K562 (cell line): ENCODE results near the gene MAPKAPK3. TPM values are rescaled to one million over a fixed set of nuclear protein-coding genes. Genes with fewer than 3 reads are reported as not detected.

Experiments used
- CHD1 ChIP-seq: fragments of 200-600 bp; sonication (generic); IDR thresholded peaks from one replicate; pipeline ENCODE4 v1.6.1; 2012; ENCODE audit warnings: mild to moderate bottlenecking, moderate library complexity, low read length, inconsistent platforms
- NR3C1 ChIP-seq: sonication (generic); formaldehyde crosslinking; IDR thresholded peaks from 2 replicates; pipeline ENCODE4 v1.8.1; 2022; ENCODE audit warnings: missing genetic modification reagents
- PPARD ChIP-seq: fragments of 250-450 bp; sonication (Bioruptor Pico); IDR thresholded peaks from 2 replicates; pipeline ENCODE4 v1.8.0; 2022; ENCODE audit warnings: inconsistent platforms, mild to moderate bottlenecking, moderate library complexity
- RBM17 ChIP-seq: fragments of 200-400 bp; formaldehyde crosslinking; IDR thresholded peaks from 2 replicates; pipeline ENCODE4 v1.6.1; 2017; ENCODE audit warnings: low read depth, mild to moderate bottlenecking, low read length, borderline replicate concordance
- SIN3A ChIP-seq, 2 experiments: fragments of 150-350 bp in 1 of 2; IDR thresholded peaks; 2 replicates each; pipeline ENCODE4 v1.6.1; 2011 to 2016; ENCODE audit warnings: borderline replicate concordance in 2 of 2, low read depth in 2 of 2, low read length in 2 of 2, mild to moderate bottlenecking in 2 of 2, moderate library complexity in 2 of 2; ENCODE audit not compliant: control insufficient read depth in 1 of 2
- SIRT6 ChIP-seq: IDR thresholded peaks from one replicate; pipeline ENCODE4 v1.6.1; 2012; ENCODE audit warnings: low read depth, mild to moderate bottlenecking, control low read depth, inconsistent platforms, low read length, moderate library complexity
- SMAD3 ChIP-seq: fragments of 450-650 bp; formaldehyde crosslinking; conservative IDR thresholded peaks from 2 replicates; pipeline ENCODE4 v1.4.0; 2020; ENCODE audit warnings: mild to moderate bottlenecking
- SMAD4 ChIP-seq: fragments of 250-450 bp; sonication (Bioruptor Pico); conservative IDR thresholded peaks from 2 replicates; pipeline ENCODE4 v1.8.0; 2021; ENCODE audit warnings: inconsistent platforms, mild to moderate bottlenecking, moderate library complexity
- SRF ChIP-seq, 2 experiments: fragments of 250-450, 450-650 bp in 1 of 2; sonication (Bioruptor Pico) in 1 of 2; sonication (generic) in 1 of 2; formaldehyde crosslinking; IDR thresholded peaks; 2 replicates each; pipeline versions ENCODE4 v1.5.0 to v1.5.1; 2020 to 2022; ENCODE audit warnings: mild to moderate bottlenecking in 1 of 2, missing genetic modification reagents in 1 of 2
- XRCC5 ChIP-seq: fragments of 200-400 bp; formaldehyde crosslinking; IDR thresholded peaks from 2 replicates; pipeline ENCODE4 v1.6.1; 2017; ENCODE audit warnings: low read depth, mild to moderate bottlenecking, low read length
- YY1 ChIP-seq, 3 experiments: IDR thresholded peaks; 2 replicates each; pipeline ENCODE4 v1.6.1; 2011; ENCODE audit warnings: low read length in 2 of 3, mild to moderate bottlenecking in 2 of 3, moderate library complexity in 2 of 3, borderline replicate concordance in 1 of 3, control low read depth in 1 of 3, low read depth in 1 of 3; ENCODE audit not compliant: insufficient read depth in 3 of 3, insufficient replicate concordance in 2 of 3, control insufficient read depth in 1 of 3, insufficient read length in 1 of 3; ENCODE audit errors: extremely low read depth in 1 of 3
- ZEB2 ChIP-seq: fragments of 450-650 bp; IDR thresholded peaks from 2 replicates; pipeline ENCODE4 v1.6.1; 2016
- polyA plus RNA-seq, 8 experiments: library from polyadenylated mRNA; depleted of rRNA in 4 of 8; stranded (reverse) in 5 of 8; unstranded in 3 of 8; fragments of >200 nt; fragmentation: Nextera tagmentation in 2 of 8; fragmentation: Illumina TruSeq in 1 of 8; extraction: Ambion mirVana in 2 of 8; extraction: Trizol in 1 of 8; gene quantifications; 2 replicates each; pipeline versions ENCODE4 v1.2.1 to v1.2.3, GENCODE V29; 2011 to 2014; ENCODE audit warnings: inconsistent platforms in 1 of 8, missing spikeins in 1 of 8
- total RNA-seq, 7 experiments: library from RNA; depleted of rRNA in 6 of 7; stranded (reverse); fragments of >200 nt in 6 of 7; fragmentation: Illumina TruSeq in 2 of 7; extraction: Trizol in 2 of 7; gene quantifications; 2 replicates each; pipeline versions ENCODE4 v1.2.1 to v1.2.3, GENCODE V29; 2011 to 2021; ENCODE audit warnings: low replicate concordance in 1 of 7
- TF ChIP-seq, protein P1 (sequence below): sonication (generic); formaldehyde crosslinking; IDR thresholded peaks from 2 replicates; pipeline ENCODE4 v1.8.0; 2022; ENCODE audit warnings: mild to moderate bottlenecking, missing genetic modification reagents
- TF ChIP-seq, protein P2 (sequence below), 2 experiments: IDR thresholded peaks; 2 replicates each; pipeline ENCODE4 v1.6.1; 2012; ENCODE audit warnings: improper control_type of control experiment in 2 of 2, low read depth in 2 of 2, low read length in 2 of 2, borderline replicate concordance in 1 of 2
- TF ChIP-seq, protein P3 (sequence below), 2 experiments: IDR thresholded peaks; 2 replicates each; pipeline ENCODE4 v1.6.1; 2011; ENCODE audit warnings: borderline replicate concordance in 1 of 2, control low read depth in 1 of 2, low read depth in 1 of 2, low read length in 1 of 2, mild to moderate bottlenecking in 1 of 2, mixed read lengths in 1 of 2, moderate library complexity in 1 of 2; ENCODE audit not compliant: insufficient read depth in 1 of 2, insufficient read length in 1 of 2, poor library complexity in 1 of 2, severe bottlenecking in 1 of 2; ENCODE audit errors: extremely low read depth in 1 of 2
- TF ChIP-seq, protein P4 (sequence below): fragments of 250-450 bp; sonication (Bioruptor Pico); IDR thresholded peaks from 2 replicates; pipeline ENCODE4 v1.5.0; 2020; ENCODE audit warnings: mild to moderate bottlenecking, borderline replicate concordance

Gene MAPKAPK3
- total and polyA plus RNA-seq, 9 of the 15 experiments (the other 6 are each of a cell fraction or from before 2014, with no cell fraction given), result 8.0 to 56.4 (median 41.2) TPM

DNA sequence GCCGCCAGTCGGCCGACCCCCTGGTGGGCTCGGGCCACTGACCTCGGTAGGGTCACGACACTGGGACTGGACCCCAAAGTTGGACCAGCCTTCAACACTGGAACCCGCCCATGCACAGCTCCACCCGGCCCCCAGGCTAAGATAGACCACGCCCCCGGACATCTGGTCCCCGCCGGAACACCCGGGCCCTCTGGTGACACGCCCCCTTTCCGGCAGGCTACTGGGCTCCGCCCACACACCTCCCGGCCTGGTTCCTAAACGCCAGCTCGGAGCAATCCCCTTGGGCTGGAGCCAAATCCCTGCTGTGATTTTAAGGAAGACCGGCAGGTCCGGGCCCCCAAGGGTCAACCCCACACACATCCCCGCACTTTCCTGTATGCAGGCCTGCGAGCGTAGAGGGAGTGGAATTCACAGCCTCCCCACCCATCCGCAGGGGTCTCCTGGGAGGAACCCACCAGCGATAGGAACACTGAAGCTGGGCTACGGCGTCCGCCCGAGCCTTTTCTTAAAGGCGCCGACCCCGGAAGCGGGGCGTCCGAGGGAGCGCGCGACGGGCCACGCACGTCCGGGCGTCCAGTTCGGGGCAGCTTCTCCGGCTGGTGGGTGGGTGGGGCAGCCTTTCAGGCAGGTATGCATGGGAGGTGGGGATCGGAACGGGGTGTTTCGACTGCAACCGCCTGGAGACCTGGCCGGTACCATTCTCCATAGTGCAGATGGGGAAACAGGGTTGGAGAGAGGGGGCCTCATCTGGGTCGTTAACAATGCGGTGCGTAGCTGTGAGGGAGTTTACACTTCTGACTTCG is 47.8 kb upstream of the MAPKAPK3 start, which contains the start of gene HEMK1 (continued):
- TF ChIP-seq YY1 (IDR thresholded peaks at IDR 0.05; ENCODE audit: borderline replicate concordance in 1 of 3, control insufficient read depth in 1 of 3, extremely low read depth in 1 of 3, insufficient read depth in 3 of 3, insufficient read length in 1 of 3, insufficient replicate concordance in 2 of 3, low read depth in 1 of 3, low read length in 2 of 3) (peak in 1 of 3 experiments; percentile 9), SRF (CRISPR knock-in tag; IDR thresholded peaks at IDR 0.05) (no peak; a peak in 1 of 4 replicates), SMAD4 (peak; percentile 29; the same call in 1 of the 2 replicates), SMAD3 (CRISPR knock-in tag) (0 out of 2 replicates have a peak, but pooled peaks have one; percentile 44), NR3C1 (CRISPR knock-in tag) (no peak), SIRT6 (no peak), RBM17 (no peak), XRCC5 (peak; percentile 89), SIN3A (IDR thresholded peaks at IDR 0.05; ENCODE audit: borderline replicate concordance in 2 of 2, control insufficient read depth in 1 of 2, low read depth in 2 of 2, low read length in 2 of 2) (peak; percentile 64 to 93; a peak in 3 of 4 replicates), PPARD (CRISPR knock-in tag) (no peak), CHD1 (no peak), ZEB2 (peak; percentile 98)
- TF ChIP-seq, protein P1, sequence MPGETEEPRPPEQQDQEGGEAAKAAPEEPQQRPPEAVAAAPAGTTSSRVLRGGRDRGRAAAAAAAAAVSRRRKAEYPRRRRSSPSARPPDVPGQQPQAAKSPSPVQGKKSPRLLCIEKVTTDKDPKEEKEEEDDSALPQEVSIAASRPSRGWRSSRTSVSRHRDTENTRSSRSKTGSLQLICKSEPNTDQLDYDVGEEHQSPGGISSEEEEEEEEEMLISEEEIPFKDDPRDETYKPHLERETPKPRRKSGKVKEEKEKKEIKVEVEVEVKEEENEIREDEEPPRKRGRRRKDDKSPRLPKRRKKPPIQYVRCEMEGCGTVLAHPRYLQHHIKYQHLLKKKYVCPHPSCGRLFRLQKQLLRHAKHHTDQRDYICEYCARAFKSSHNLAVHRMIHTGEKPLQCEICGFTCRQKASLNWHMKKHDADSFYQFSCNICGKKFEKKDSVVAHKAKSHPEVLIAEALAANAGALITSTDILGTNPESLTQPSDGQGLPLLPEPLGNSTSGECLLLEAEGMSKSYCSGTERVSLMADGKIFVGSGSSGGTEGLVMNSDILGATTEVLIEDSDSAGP (CRISPR knock-in tag), result peak; percentile 85
- TF ChIP-seq, protein P2, sequence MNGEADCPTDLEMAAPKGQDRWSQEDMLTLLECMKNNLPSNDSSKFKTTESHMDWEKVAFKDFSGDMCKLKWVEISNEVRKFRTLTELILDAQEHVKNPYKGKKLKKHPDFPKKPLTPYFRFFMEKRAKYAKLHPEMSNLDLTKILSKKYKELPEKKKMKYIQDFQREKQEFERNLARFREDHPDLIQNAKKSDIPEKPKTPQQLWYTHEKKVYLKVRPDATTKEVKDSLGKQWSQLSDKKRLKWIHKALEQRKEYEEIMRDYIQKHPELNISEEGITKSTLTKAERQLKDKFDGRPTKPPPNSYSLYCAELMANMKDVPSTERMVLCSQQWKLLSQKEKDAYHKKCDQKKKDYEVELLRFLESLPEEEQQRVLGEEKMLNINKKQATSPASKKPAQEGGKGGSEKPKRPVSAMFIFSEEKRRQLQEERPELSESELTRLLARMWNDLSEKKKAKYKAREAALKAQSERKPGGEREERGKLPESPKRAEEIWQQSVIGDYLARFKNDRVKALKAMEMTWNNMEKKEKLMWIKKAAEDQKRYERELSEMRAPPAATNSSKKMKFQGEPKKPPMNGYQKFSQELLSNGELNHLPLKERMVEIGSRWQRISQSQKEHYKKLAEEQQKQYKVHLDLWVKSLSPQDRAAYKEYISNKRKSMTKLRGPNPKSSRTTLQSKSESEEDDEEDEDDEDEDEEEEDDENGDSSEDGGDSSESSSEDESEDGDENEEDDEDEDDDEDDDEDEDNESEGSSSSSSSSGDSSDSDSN (IDR thresholded peaks at IDR 0.05; ENCODE audit: borderline replicate concordance in 1 of 2, low read depth in 2 of 2, low read length in 2 of 2), result peak in 1 of 2 experiments; percentile 54; a peak in 1 of 4 replicates
- TF ChIP-seq, protein P3, sequence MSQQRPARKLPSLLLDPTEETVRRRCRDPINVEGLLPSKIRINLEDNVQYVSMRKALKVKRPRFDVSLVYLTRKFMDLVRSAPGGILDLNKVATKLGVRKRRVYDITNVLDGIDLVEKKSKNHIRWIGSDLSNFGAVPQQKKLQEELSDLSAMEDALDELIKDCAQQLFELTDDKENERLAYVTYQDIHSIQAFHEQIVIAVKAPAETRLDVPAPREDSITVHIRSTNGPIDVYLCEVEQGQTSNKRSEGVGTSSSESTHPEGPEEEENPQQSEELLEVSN (IDR thresholded peaks at IDR 0.05; ENCODE audit: borderline replicate concordance in 1 of 2, extremely low read depth in 1 of 2, insufficient read depth in 1 of 2, insufficient read length in 1 of 2, low read depth in 1 of 2, low read length in 1 of 2, poor library complexity in 1 of 2, severe bottlenecking in 1 of 2), result no peak
- TF ChIP-seq, protein P4, sequence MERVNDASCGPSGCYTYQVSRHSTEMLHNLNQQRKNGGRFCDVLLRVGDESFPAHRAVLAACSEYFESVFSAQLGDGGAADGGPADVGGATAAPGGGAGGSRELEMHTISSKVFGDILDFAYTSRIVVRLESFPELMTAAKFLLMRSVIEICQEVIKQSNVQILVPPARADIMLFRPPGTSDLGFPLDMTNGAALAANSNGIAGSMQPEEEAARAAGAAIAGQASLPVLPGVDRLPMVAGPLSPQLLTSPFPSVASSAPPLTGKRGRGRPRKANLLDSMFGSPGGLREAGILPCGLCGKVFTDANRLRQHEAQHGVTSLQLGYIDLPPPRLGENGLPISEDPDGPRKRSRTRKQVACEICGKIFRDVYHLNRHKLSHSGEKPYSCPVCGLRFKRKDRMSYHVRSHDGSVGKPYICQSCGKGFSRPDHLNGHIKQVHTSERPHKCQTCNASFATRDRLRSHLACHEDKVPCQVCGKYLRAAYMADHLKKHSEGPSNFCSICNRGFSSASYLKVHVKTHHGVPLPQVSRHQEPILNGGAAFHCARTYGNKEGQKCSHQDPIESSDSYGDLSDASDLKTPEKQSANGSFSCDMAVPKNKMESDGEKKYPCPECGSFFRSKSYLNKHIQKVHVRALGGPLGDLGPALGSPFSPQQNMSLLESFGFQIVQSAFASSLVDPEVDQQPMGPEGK (CRISPR knock-in tag), result no peak
